Stimulated activated CD4-positive, alpha-beta T cell treated with anti-CD3 and anti-CD28 coated beads, Interleukin-4, amount 100 ng/mL, for 48 hours (primary cell): ENCODE results near the gene CARD6.
A peak's percentile ranks its signal among the peaks of the same experiment; 100 is the strongest.
"Not testable (repeated sequence)": the region's sequence is repeated elsewhere in the genome, so short reads cannot be mapped to it uniquely, and the experiment has no call there.

Source experiments
- DNase-seq, 2 donors: peaks; one replicate each; pipeline ENCODE4 v3.0.0-alpha.2; 2020; ENCODE audit warnings: low read depth in 2 of 2

The CARD6 gene

DNA sequence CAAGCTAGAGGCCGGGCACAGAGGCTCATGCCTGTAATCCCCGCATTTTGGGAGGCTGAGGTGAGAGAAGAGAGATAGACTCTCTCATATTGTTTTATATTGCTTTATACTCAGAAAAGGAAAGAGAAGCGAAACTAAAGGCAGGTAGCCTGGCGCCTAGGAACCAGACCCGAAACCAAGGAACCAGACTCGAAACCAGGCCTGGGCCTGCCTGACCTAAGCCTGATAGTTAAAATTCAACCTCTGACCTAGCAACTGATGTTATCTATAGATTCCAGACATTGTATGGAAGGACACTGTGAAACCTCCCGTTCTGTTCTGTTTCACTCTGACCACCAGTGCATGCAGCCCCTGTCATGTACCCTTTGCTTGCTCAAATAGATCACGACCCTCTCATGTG is 31.1 kb downstream of the CARD6 start:
- DNase-seq: not testable (repeated sequence)

DNA sequence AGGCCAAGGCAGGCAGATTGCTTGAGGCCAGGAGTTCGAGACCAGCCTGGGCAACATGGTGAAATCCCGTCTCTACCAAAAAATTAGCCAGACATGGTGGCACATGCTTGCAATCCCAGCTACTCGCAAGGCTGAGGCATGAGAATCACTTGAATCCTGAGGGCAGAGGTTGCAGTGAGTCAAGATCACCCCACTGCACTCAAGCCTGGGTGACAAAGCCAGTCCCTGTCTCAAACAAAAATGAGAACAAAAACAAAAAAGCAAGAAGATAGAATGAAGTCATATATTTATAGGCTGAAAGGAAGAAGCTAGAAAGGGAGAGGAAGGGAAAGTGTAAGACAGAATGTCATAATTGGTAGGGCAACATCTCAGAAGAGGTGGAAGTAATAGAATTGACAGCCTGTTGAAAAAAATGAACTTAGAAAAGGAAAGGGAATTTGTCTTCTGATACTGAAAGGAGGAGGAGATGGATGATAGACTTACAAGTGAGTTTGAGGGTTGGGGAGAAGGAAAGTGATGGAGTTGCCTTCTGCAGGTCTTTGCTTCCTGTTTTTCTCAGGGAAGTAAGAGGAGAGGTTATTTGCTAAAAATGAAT is 32.2 kb downstream of the CARD6 start:
- DNase-seq: no peak

DNA sequence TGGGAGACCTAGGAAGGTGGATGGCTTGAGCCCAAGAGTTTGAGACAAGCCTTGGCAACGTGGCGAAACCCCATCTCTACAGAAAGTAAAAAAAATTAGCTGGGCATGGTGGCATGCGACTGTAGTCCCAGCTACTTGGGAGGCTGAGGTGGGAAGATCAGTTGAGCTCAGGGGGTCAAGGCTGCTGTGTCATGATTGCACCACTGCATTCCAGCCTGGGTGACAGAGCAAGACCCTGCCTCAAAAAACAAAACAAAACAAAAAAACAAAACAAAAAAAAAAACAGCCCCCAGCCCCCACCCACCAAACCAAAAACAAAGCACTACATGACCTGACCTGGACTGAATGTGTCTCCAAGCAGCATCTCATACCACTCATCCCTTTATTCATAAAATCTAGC is 34.8 kb downstream of the CARD6 start:
- DNase-seq: no peak

- peak in 1 of 2 donors; percentile 5 for DNase-seq
Measured at GRCh38 chr5:40877371-40877988, 36.3 kb downstream of the CARD6 start.

DNA sequence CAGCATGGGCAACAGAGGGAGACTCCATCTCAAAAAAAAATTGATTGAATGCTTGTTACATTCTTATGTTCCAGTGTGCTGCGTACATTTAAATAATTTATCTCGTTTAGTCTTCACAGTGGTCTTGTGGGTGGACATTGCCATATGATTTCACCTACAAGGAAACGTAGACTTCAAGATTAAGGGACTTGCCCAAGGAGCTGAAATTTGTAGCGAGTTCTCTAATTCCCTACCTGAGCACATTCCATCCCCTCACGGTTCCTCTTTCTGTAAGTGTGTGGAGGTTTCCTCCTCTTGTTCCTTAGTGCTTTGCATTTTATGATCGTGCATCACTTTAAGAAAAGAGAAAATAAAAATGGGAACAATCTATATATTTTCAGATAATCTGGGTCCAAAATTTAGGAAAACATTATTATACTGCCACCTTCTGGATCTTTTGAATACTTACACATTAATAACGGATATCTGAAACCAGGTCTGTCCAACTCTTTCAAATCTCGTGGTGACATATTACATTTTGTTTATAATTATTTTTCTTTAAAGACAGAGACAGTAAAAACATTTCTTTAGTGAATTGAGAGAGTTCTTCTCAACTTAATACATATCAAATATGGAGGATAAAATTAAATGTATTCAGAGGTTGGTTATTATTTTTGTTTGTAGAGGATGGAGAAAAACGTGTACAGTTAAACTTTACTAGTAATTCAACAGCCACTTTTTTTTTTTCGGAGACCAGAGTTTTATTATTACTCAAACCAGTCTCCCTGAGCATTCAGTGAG is 38.2 kb downstream of the CARD6 start:
- DNase-seq: no peak

DNA sequence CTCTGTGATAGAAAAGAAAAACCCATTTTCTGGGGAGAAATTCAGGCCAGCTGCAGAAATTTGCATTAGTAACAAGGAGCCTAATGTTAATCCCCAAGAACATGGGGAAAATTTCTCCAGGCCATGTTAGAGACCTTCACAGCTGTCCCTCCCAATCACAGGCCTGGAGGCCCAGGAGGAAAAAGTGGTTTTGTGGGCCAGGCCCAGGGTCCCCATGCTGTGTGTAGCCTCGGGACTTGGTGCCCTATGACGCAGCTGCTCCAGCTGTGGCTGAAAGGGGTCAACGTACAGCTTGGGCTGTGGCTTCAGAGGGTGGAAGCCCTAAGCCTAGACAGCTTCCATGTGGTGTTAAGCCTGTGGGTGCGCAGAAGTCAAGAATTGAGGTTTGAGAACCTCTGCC is 41.1 kb downstream of the CARD6 start:
- no peak for DNase-seq

GRCh38 chr5:40883051-40883450 is 41.9 kb downstream of the CARD6 start:
- not testable (repeated sequence) for DNase-seq

DNA sequence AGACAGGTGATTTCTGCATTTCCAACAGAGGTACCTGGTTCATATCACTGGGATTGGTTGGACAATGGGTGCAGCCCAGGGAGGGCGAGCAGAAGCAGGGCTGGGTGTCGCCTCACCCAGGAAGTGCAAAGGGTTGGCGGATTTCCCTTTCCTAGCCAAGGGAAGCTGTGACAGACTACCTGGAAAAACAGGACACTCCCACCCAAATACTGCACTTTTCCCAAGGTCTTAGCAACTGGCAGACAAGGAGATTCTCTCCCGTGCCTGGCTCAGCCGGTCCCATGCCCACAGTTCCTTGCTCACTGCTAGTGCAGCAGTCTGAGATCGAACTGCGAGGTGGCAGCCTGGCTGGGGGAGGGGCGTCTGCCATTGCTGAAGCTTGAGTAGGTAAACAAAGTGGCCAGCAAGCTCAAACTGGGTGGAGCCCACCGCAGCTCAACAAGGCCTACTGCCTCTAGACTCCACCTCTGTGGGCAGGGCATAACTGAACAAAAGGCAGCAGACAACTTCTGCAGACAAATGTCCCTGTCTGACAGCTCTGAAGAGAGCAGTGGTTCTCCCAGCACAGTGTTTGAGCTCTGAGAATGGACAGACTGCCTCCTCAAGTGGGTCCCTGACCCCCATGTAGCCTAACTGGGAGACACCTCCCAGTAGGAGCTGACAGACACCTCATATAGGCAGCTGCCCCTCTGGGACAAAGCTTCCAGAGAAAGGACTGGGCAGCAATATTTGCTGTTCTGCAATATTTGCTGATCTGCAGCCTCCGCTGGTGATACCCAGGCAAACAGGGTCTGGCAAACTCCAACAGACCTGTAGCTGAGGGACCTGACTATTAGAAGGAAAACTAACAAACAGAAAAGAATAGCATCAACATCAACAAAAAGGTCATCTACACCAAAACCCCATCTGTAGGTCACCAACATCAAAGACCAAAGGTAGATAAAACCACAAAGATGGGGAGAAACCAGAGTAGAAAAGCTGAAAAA is 54.6 kb downstream of the CARD6 start:
- DNase-seq: not testable (repeated sequence)

DNA sequence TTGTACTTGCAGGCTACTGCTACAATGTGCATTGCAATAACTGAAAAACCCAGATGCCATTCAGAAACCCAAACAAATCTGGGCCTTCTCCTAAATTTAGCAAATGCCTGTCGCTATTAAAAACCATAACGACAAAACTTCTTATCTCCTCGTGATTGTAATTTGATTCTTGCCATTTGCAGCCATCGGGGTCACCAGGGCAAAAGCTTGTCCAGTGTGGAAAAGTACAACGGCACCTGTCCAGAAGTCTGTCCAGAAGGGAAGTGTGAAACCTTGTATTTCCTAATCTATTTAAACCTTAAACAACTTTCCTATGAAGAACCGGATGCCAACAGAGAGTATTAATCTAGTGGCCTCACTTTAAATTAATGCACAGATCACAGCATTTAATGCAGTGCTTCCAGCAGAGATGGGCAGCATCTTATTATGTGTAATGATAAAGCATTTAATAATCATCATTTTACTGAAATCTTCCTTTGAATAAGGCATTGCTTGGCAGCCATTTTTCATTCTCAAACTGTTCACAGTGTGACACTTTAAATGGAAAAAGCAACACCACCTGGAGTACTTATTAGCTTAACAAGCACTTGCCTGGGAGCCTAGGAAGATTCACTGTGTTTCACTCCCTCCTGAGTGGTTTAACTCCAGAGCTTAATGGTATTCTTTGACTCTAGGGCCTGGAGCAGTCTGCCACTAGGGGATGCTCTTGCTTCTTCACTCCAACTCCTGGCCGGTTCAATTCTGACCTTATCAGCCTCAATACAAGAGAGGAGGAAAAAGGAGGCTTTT is 63.2 kb downstream of the CARD6 start:
- peak; percentile 4 to 16 for DNase-seq

DNA sequence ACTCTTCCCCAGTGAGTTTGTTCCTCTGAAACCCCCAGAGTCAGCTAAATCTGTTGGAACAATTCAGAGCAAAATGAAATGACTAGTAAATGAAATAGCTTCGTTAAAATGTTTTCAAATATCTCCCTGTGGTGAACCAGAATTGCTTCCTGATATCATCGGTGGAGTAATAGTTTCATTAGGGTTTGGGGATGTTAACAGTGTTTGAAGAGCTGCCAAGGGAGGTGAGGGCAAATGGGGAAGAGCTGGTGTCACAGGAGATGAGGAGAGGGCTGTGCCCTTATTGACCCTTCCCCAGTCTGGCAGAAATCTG is 63.8 kb downstream of the CARD6 start:
- DNase-seq: no peak

DNA sequence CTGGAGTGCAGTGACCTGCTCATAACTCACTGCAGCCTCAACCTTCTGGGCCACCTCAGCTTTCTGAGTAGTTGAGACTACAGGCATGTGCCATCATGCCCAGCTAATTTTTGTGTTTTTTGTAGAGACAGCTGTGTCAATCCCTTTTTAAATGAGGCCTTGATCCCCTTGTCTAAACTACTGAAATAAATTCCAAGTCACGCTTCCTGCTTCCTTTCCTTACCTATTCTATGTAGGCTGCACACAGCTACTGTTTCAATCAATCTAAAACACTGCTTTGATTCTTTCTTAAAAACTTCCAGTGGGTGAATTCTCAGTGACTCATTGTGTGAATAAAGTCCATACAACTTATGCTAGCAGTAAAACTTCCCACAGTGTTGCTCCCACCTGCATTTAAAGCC is 65.2 kb downstream of the CARD6 start:
- no peak for DNase-seq

- no peak for DNase-seq
Measured at GRCh38 chr5:40909264-40909663, 68.1 kb downstream of the CARD6 start, which contains the start of gene C7. TSS of gene C7 (plus strand) at chr5:40909497. CDS start at chr5:40909611, 114 bp downstream.

- no peak for DNase-seq
Measured at GRCh38 chr5:40909723-40910122, 68.6 kb downstream of the CARD6 start.
